Suprapubic skin (tissue), 3 donors: ENCODE data around the gene EPRS1.

Experiments
- EP300 ChIP-seq: sonication (generic); formaldehyde crosslinking; IDR thresholded peaks from one replicate; pipeline ENCODE4 v1.6.1; 2017; ENCODE audit warnings: antibody characterized with exemption
- POLR2A ChIP-seq, 2 donors: fragments of 450-650 bp; IDR thresholded peaks; one replicate each; pipeline ENCODE4 v1.6.1; 2017; ENCODE audit warnings: antibody characterized with exemption in 2 of 2, mild to moderate bottlenecking in 2 of 2, moderate library complexity in 2 of 2
- TF ChIP-seq, protein P1 (sequence below), 2 donors: fragments of 200-600 bp in 1 of 2; fragments of 450-650 bp in 1 of 2; sonication (generic) in 1 of 2; IDR thresholded peaks; one replicate each; pipeline ENCODE4 v1.5.1; 2016 to 2019; ENCODE audit warnings: antibody characterized with exemption in 2 of 2, mild to moderate bottlenecking in 1 of 2, moderate library complexity in 1 of 2

DNA sequence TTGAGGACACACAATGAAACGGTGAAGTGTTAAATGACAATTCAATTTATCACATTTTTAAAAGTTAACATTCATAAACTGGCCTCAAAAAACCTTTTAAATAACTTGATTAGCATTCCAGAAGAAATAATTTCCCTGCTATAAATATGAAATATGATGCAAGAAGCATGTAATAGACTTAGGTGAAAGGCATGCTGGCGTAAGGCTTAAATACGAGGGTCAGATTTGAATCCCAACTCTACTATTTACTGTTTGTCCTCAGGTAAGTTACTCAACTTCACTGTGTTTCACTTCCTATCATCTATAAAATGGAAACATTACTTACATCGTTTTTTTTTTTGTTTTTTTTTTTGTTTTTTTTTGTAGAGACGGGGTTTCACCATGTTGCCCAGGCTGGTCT is 40.8 kb downstream of the EPRS1 start:
- TF ChIP-seq, protein P1, sequence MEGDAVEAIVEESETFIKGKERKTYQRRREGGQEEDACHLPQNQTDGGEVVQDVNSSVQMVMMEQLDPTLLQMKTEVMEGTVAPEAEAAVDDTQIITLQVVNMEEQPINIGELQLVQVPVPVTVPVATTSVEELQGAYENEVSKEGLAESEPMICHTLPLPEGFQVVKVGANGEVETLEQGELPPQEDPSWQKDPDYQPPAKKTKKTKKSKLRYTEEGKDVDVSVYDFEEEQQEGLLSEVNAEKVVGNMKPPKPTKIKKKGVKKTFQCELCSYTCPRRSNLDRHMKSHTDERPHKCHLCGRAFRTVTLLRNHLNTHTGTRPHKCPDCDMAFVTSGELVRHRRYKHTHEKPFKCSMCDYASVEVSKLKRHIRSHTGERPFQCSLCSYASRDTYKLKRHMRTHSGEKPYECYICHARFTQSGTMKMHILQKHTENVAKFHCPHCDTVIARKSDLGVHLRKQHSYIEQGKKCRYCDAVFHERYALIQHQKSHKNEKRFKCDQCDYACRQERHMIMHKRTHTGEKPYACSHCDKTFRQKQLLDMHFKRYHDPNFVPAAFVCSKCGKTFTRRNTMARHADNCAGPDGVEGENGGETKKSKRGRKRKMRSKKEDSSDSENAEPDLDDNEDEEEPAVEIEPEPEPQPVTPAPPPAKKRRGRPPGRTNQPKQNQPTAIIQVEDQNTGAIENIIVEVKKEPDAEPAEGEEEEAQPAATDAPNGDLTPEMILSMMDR (IDR thresholded peaks at IDR 0.05), result no peak
- TF ChIP-seq EP300 (no peak), POLR2A (IDR thresholded peaks at IDR 0.05) (no peak)
